GM23248 (cell line): Measurements from ENCODE around the gene DENND5A. TPM values are rescaled to one million over a fixed set of nuclear protein-coding genes. Genes with fewer than 3 reads are reported as not detected.
A peak's percentile ranks its signal among the peaks of the same experiment; 100 is the strongest.
"Not testable (repeated sequence)": the region's sequence is repeated elsewhere in the genome, so short reads cannot be mapped to it uniquely, and the experiment has no call there.

Experiments used
- DNase-seq: peaks from one replicate; pipeline ENCODE4 v3.0.0-alpha.2; 2015
- H2AFZ ChIP-seq: fragments of 200-600 bp; sonication (generic); 2 replicates; pipeline ENCODE4 v1.6.1; 2016; ENCODE audit warnings: antibody characterized with exemption
- H3F3A ChIP-seq: fragments of 200-600 bp; sonication (generic); 2 replicates; pipeline ENCODE4 v1.6.1; 2016; ENCODE audit warnings: mild to moderate bottlenecking, antibody characterized with exemption, mixed run types; ENCODE audit not compliant: insufficient read depth
- H3K27ac ChIP-seq: fragments of 200-600 bp; sonication (generic); 2 replicates; pipeline ENCODE4 v1.5.1; 2016; ENCODE audit warnings: mild to moderate bottlenecking
- H3K27me3 ChIP-seq: fragments of 200-600 bp; sonication (generic); replicated peaks from 2 replicates; pipeline ENCODE4 v1.6.1; 2016; ENCODE audit warnings: mild to moderate bottlenecking; ENCODE audit not compliant: insufficient read depth
- H3K36me3 ChIP-seq: fragments of 200-600 bp; sonication (generic); 2 replicates; pipeline ENCODE4 v1.6.1; 2016; ENCODE audit warnings: low read depth, mild to moderate bottlenecking
- H3K4me1 ChIP-seq: fragments of 200-600 bp; sonication (generic); 2 replicates; pipeline ENCODE4 v1.6.1; 2016; ENCODE audit warnings: mild to moderate bottlenecking; ENCODE audit not compliant: insufficient read depth
- H3K4me2 ChIP-seq: fragments of 200-600 bp; sonication (generic); one replicate; pipeline ENCODE4 v1.6.1; 2016; ENCODE audit warnings: mild to moderate bottlenecking; ENCODE audit not compliant: unreplicated experiment
- H3K4me3 ChIP-seq: fragments of 200-600 bp; sonication (generic); 2 replicates; pipeline ENCODE4 v1.5.1; 2016; ENCODE audit warnings: mild to moderate bottlenecking
- H3K79me2 ChIP-seq: fragments of 200-600 bp; sonication (generic); 2 replicates; pipeline ENCODE4 v1.6.1; 2016; ENCODE audit warnings: mild to moderate bottlenecking; ENCODE audit not compliant: insufficient read depth
- H3K9ac ChIP-seq: fragments of 200-600 bp; sonication (generic); 2 replicates; pipeline ENCODE4 v1.6.1; 2016; ENCODE audit warnings: mild to moderate bottlenecking
- H3K9me2 ChIP-seq: fragments of 200-600 bp; sonication (generic); 2 replicates; pipeline ENCODE4 v1.6.1; 2016; ENCODE audit warnings: mixed run types, mild to moderate bottlenecking, moderate library complexity; ENCODE audit not compliant: insufficient read depth
- H3K9me3 ChIP-seq: fragments of 200-600 bp; sonication (generic); one replicate; pipeline ENCODE4 v1.6.1; 2017; ENCODE audit warnings: low read depth
- H4K20me1 ChIP-seq: fragments of 200-600 bp; sonication (generic); 2 replicates; pipeline ENCODE4 v1.6.0; 2016; ENCODE audit not compliant: insufficient read depth
- EZH2 ChIP-seq: fragments of 200-600 bp; sonication (generic); IDR thresholded peaks from 2 replicates; pipeline ENCODE4 v1.6.1; 2018; ENCODE audit warnings: antibody characterized with exemption, mild to moderate bottlenecking; ENCODE audit not compliant: insufficient read depth, poor library complexity, severe bottlenecking
- EZH2phosphoT487 ChIP-seq: fragments of 200-600 bp; sonication (generic); IDR thresholded peaks from 2 replicates; pipeline ENCODE4 v1.6.1; 2018; ENCODE audit warnings: antibody characterized with exemption, moderate library complexity, mild to moderate bottlenecking, low read depth; ENCODE audit not compliant: insufficient read depth
- WGBS, 2 experiments: methylation state at CpG; one replicate each; pipeline ENCODE4 v1.1.6; 2015 to 2017; ENCODE audit warnings: low lambda C conversion rate in 2 of 2, low coverage in 1 of 2; ENCODE audit errors: missing lambda C conversion rate in 2 of 2; 5-methylcytosine and 5-hydroxymethylcytosine counted together
- in situ Hi-C: fragments of 300-500 bp; cut with MboI; formaldehyde crosslinking; loops from 2 replicates; pipeline ENCODE4 v1.15.0; 2020
- polyA plus RNA-seq: library from polyadenylated mRNA; unstranded; fragments of >200 nt; fragmentation: Nextera tagmentation; extraction: Ambion mirVana; gene quantifications from 2 replicates; pipeline ENCODE4 v1.2.1, GENCODE V29; 2016
- total RNA-seq: library from RNA; depleted of rRNA; stranded (reverse); fragments of >200 nt; shearing (Covaris generic); gene quantifications from 2 replicates; pipeline ENCODE4 v1.2.3, GENCODE V29; 2014

The DENND5A gene
- total and polyA plus RNA-seq, 2 experiments from 2014 or later: 28.4 to 127 TPM

DNA sequence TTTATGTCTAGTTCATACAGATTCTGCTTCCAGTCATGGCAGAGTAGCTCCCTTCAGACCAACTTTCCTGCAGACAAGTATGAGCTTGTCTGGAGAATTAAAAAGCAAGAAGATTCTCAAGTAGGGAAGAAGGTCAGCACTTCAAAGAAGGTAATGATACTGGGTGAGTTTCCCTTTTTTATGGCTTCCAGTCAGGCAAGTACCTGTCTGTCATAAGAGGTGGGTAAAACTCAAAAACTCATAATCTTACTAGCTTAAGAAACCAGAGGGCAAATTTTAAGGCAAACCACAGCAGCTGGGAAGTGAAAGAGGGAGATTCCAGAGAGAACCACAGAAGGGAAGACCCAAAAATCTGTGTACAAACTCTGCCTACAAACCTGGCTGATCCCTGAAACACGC lies 54.2 kb downstream of the DENND5A start:
- Histone ChIP-seq H3F3A (peaks cover 25% of the 10 kb centered on the region), H3K9me2 (no peaks in the 10 kb centered on the region), H3K4me3 (no peak overlapping the region), H3K79me2 (peaks cover 100% of the 10 kb centered on the region), H3K36me3 (no peaks in the 10 kb centered on the region), H3K4me1 (peaks cover 57% of the 10 kb centered on the region), H4K20me1 (peaks cover 4% of the 10 kb centered on the region; the same call in 1 of the 2 replicates), H3K9ac (no peak overlapping the region), H3K27me3 (no peaks in the 10 kb centered on the region), H3K27ac (peak overlapping the region; percentile 20), H3K9me3 (no peaks in the 10 kb centered on the region), H2AFZ (no peak overlapping the region), H3K4me2 (no peak overlapping the region)
- WGBS, 2 experiments: 94 to 100% methylated on average over 1 of the region's 1 CpG
- TF ChIP-seq EZH2: no peak
- TF ChIP-seq EZH2phosphoT487: no peak
- in situ Hi-C loops: no loop called here
- no peak for DNase-seq

- Histone ChIP-seq H3K4me1 (peaks cover 63% of the 10 kb centered on the region), H3K4me3 (no peak overlapping the region), H3K9me3 (no peaks in the 10 kb centered on the region), H3K27me3 (no peaks in the 10 kb centered on the region), H3F3A (peaks cover 29% of the 10 kb centered on the region), H3K27ac (peak overlapping the region; percentile 20), H4K20me1 (peaks cover 4% of the 10 kb centered on the region; the same call in 1 of the 2 replicates), H3K79me2 (peaks cover 100% of the 10 kb centered on the region), H3K4me2 (peak overlapping the region; percentile 6), H3K9ac (no peak overlapping the region), H2AFZ (no peak overlapping the region), H3K9me2 (no peaks in the 10 kb centered on the region), H3K36me3 (0 out of 2 replicates have a peak, but pooled peaks cover under 1% of the 10 kb centered on the region)
- no peak for TF ChIP-seq EZH2phosphoT487
- no peak for TF ChIP-seq EZH2
- in situ Hi-C loops: no loop called here
- WGBS, 2 experiments: 87 to 88% methylated on average over 5 of the region's 5 CpGs
- DNase-seq: peak; percentile 28
Observed at GRCh38 chr11:9210224-9210921, 54.8 kb downstream of the DENND5A start.

- peaks cover 28% of the 10 kb centered on the region for H3F3A ChIP-seq
- H3K36me3 ChIP-seq, H3K9ac ChIP-seq, H2AFZ ChIP-seq, H3K4me3 ChIP-seq, H3K9me3 ChIP-seq, H3K27me3 ChIP-seq, H3K27ac ChIP-seq, H3K9me2 ChIP-seq, in situ Hi-C loops, H4K20me1 ChIP-seq, H3K4me2 ChIP-seq, DNase-seq: not testable (repeated sequence)
- peaks cover 61% of the 10 kb centered on the region for H3K4me1 ChIP-seq
- H3K79me2 ChIP-seq: peaks cover 100% of the 10 kb centered on the region
- WGBS, 2 experiments: 81 to 85% methylated on average over 4 of the region's 4 CpGs
Observed at GRCh38 chr11:9209604-9210003, 55.5 kb downstream of the DENND5A start.

GRCh38 chr11:9208726-9209501 lies 56.2 kb downstream of the DENND5A start:
- H3K4me3 ChIP-seq: no peak overlapping the region
- peaks cover 100% of the 10 kb centered on the region for H3K79me2 ChIP-seq
- TF ChIP-seq EZH2: no peak
- TF ChIP-seq EZH2phosphoT487: no peak
- no peak overlapping the region for H3K4me2 ChIP-seq
- DNase-seq: no peak
- in situ Hi-C loops: no loop called here
- 73 to 78% methylated on average over 8 of the region's 8 CpGs for WGBS, 2 experiments
- H4K20me1 ChIP-seq: peaks cover 4% of the 10 kb centered on the region; the same call in 1 of the 2 replicates
- no peaks in the 10 kb centered on the region for H3K27me3 ChIP-seq
- no peaks in the 10 kb centered on the region for H3K9me2 ChIP-seq
- H3K27ac ChIP-seq: no peak overlapping the region
- peaks cover 28% of the 10 kb centered on the region for H3F3A ChIP-seq
- H3K9ac ChIP-seq: no peak overlapping the region
- no peaks in the 10 kb centered on the region for H3K9me3 ChIP-seq
- H3K4me1 ChIP-seq: peaks cover 54% of the 10 kb centered on the region
- 0 out of 2 replicates have a peak, but pooled peaks cover 5% of the 10 kb centered on the region for H3K36me3 ChIP-seq
- H2AFZ ChIP-seq: no peak overlapping the region
